K562 (cell line): ENCODE results near the gene GMDS. TPM values are rescaled to one million over a fixed set of nuclear protein-coding genes. Genes with fewer than 3 reads are reported as not detected.

Experiments used
- ATAC-seq: fragments of 200-7000 bp; cut with Tn5 transposase; 3 replicates; pipeline ENCODE4 v1.9.1; 2020; ENCODE audit warnings: moderate library complexity
- BruUV-seq: library from RNA; stranded (reverse); fragments of 400-500 nt; replicated peaks from 2 replicates; lab custom pipeline; 2021; lab: Mats Ljungman, UMichigan
- CTCF ChIA-PET: fragments of 300-600 bp; formaldehyde crosslinking; extraction: SDS; loops from one replicate; lab custom pipeline; 2021; ENCODE audit warnings: low intra/inter-chr PET ratio; lab: Yijun Ruan, JAX
- POLR2A ChIA-PET: fragments of 300-600, 350-650 bp; sonication (Branson Sonifier 250); formaldehyde crosslinking; extraction: SDS; loops from one replicate; lab custom pipeline; 2021; ENCODE audit warnings: antibody characterized with exemption, inconsistent platforms; lab: Yijun Ruan, JAX
- DNase-seq, 4 experiments: peaks; one replicate each; pipeline versions ENCODE4 v3.0.0 to v3.0.0-alpha.2; 2011 to 2018; ENCODE audit warnings: low spot score in 3 of 4, mixed read lengths in 3 of 4; ENCODE audit errors: extremely low read depth in 1 of 4
- FAIRE-seq: peaks from 2 replicates; lab custom pipeline; 2011; peaks lifted over from hg19 to GRCh38; lab: Jason Lieb, UNC
- H2AFZ ChIP-seq: 2 replicates; pipeline ENCODE4 v1.6.0; 2011; ENCODE audit warnings: low read depth, low read length, control low read depth, inconsistent platforms
- H3K27ac ChIP-seq: fragments of 200-600 bp; 3 replicates; pipeline ENCODE4 v1.8.0; 2011; ENCODE audit warnings: low read depth, mild to moderate bottlenecking, control low read depth, inconsistent platforms, low read length, moderate library complexity, mixed read lengths; ENCODE audit errors: extremely low read depth
- H3K27me3 ChIP-seq, 2 experiments: fragments of 300-600 bp in 1 of 2; 2 replicates in 1 of 2; 3 replicates in 1 of 2; pipeline versions ENCODE4 v1.6.0 to v1.8.0; 2011; ENCODE audit warnings: inconsistent platforms in 2 of 2, low read length in 2 of 2, mild to moderate bottlenecking in 1 of 2, mixed read lengths in 1 of 2, moderate library complexity in 1 of 2; ENCODE audit not compliant: control insufficient read depth in 2 of 2, insufficient read depth in 2 of 2
- H3K36me3 ChIP-seq: fragments of 300-600 bp; 3 replicates; pipeline ENCODE4 v1.8.0; 2011; ENCODE audit warnings: mild to moderate bottlenecking, low read length, inconsistent platforms; ENCODE audit not compliant: control insufficient read depth, insufficient read depth
- H3K4me1 ChIP-seq, 2 experiments: fragments of 200-600 bp in 1 of 2; replicated peaks in 1 of 2; 2 replicates in 1 of 2; 3 replicates in 1 of 2; pipeline versions ENCODE4 v1.5.1 to v1.8.0; 2011; ENCODE audit warnings: inconsistent platforms in 2 of 2, low read length in 2 of 2, mild to moderate bottlenecking in 1 of 2, mixed read lengths in 1 of 2, moderate library complexity in 1 of 2; ENCODE audit not compliant: control insufficient read depth in 2 of 2, insufficient read depth in 2 of 2
- H3K4me2 ChIP-seq: 2 replicates; pipeline ENCODE4 v1.6.1; 2011; ENCODE audit warnings: low read length, control low read depth, inconsistent platforms, mixed read lengths; ENCODE audit not compliant: insufficient read depth
- H3K4me3 ChIP-seq: fragments of 200-600 bp; sonication (generic), shearing (Covaris generic); 2 replicates; pipeline ENCODE4 v1.5.1; 2016; ENCODE audit warnings: control low read depth, inconsistent platforms
- H3K79me2 ChIP-seq: fragments of 200-600 bp; 3 replicates; pipeline ENCODE4 v1.8.0; 2011; ENCODE audit warnings: low read length, inconsistent platforms; ENCODE audit not compliant: control insufficient read depth, insufficient read depth
- H3K9ac ChIP-seq, 2 experiments: 2 replicates each; pipeline versions ENCODE4 v1.6.0 to v1.6.1; 2011; ENCODE audit warnings: low read depth in 2 of 2, low read length in 2 of 2, control low read depth in 1 of 2, inconsistent platforms in 1 of 2, mild to moderate bottlenecking in 1 of 2, mixed read lengths in 1 of 2; ENCODE audit not compliant: insufficient read depth in 1 of 2
- H3K9me1 ChIP-seq: one replicate; pipeline ENCODE4 v1.6.0; 2011; ENCODE audit warnings: inconsistent platforms, mild to moderate bottlenecking, low read length, moderate library complexity; ENCODE audit not compliant: control insufficient read depth, insufficient read depth
- H3K9me3 ChIP-seq: replicated peaks from 2 replicates; pipeline ENCODE4 v1.5.1; 2011; ENCODE audit warnings: low read depth, low read length, inconsistent platforms; ENCODE audit not compliant: control insufficient read depth, insufficient read depth
- H4K20me1 ChIP-seq: replicated peaks from 2 replicates; pipeline ENCODE4 v1.6.1; 2011; ENCODE audit warnings: low read length, inconsistent platforms, mixed read lengths; ENCODE audit not compliant: control insufficient read depth, insufficient read depth
- CBFA2T2 ChIP-seq: fragments of 450-650 bp; conservative IDR thresholded peaks from 2 replicates; pipeline ENCODE4 v1.6.1; 2017; ENCODE audit warnings: mild to moderate bottlenecking
- IRF2 ChIP-seq: sonication (generic); formaldehyde crosslinking; IDR thresholded peaks from 2 replicates; pipeline ENCODE4 v1.8.1; 2022; ENCODE audit warnings: mild to moderate bottlenecking, missing genetic modification reagents
- MED1 ChIP-seq: sonication (generic); formaldehyde crosslinking; IDR thresholded peaks from 2 replicates; pipeline ENCODE4 v1.8.1; 2023; ENCODE audit warnings: missing genetic modification reagents, borderline replicate concordance
- MTA2 ChIP-seq: fragments of 450-650 bp; IDR thresholded peaks from 2 replicates; pipeline ENCODE4 v1.6.1; 2016; ENCODE audit warnings: low read depth
- NBN ChIP-seq: fragments of 450-650 bp; IDR thresholded peaks from 2 replicates; pipeline ENCODE4 v1.6.1; 2016; ENCODE audit warnings: low read depth, mild to moderate bottlenecking
- NKRF ChIP-seq: fragments of 450-650 bp; IDR thresholded peaks from 2 replicates; pipeline ENCODE4 v1.6.1; 2016; ENCODE audit warnings: borderline replicate concordance
- POU5F1 ChIP-seq: fragments of 150-350 bp; IDR thresholded peaks from 2 replicates; pipeline ENCODE4 v1.6.1; 2014; ENCODE audit warnings: borderline replicate concordance, low read length, low read depth, mild to moderate bottlenecking; ENCODE audit not compliant: partially characterized antibody
- SAP30 ChIP-seq: fragments of 200-600 bp; sonication (generic); IDR thresholded peaks from 2 replicates; pipeline ENCODE4 v1.6.1; 2012; ENCODE audit warnings: borderline replicate concordance, low read depth, mild to moderate bottlenecking, moderate library complexity, low read length, control low read depth, inconsistent platforms; ENCODE audit not compliant: insufficient read depth, poor library complexity, severe bottlenecking
- SIN3B ChIP-seq: fragments of 450-650 bp; IDR thresholded peaks from 2 replicates; pipeline ENCODE4 v1.6.1; 2017; ENCODE audit warnings: low read depth, mild to moderate bottlenecking, moderate library complexity
- STAG1 ChIP-seq: sonication (generic); formaldehyde crosslinking; IDR thresholded peaks from 2 replicates; pipeline ENCODE4 v1.5.0; 2020; ENCODE audit warnings: missing genetic modification reagents, borderline replicate concordance
- TGIF2 ChIP-seq: sonication (generic); formaldehyde crosslinking; IDR thresholded peaks from 2 replicates; pipeline ENCODE4 v1.8.1; 2022; ENCODE audit warnings: mild to moderate bottlenecking, missing genetic modification reagents, moderate library complexity
- ZNF695 ChIP-seq: fragments of 450-650 bp; formaldehyde crosslinking; IDR thresholded peaks from 2 replicates; pipeline ENCODE4 v1.4.0; 2020; ENCODE audit warnings: mild to moderate bottlenecking, moderate library complexity
- WGBS: fragments of 100-300 bp; shearing (Covaris generic); methylation state at CpG from one replicate; pipeline ENCODE4 v1.1.6; 2016; ENCODE audit warnings: low coverage, mixed read lengths; ENCODE audit not compliant: insufficient coverage; ENCODE audit errors: missing lambda C conversion rate; 5-methylcytosine and 5-hydroxymethylcytosine counted together
- in situ Hi-C: fragments of 300-500 bp; cut with MboI; formaldehyde crosslinking; loops from 4 replicates; pipeline ENCODE4 v1.15.0; 2018; ENCODE audit warnings: inconsistent platforms, mixed read lengths
- intact Hi-C: fragments of 100-400 bp; cut with micrococcal nuclease; formaldehyde crosslinking; loops from 2 replicates; pipeline ENCODE4 v1.14.2; 2022
- polyA plus RNA-seq, 8 experiments: library from polyadenylated mRNA; depleted of rRNA in 4 of 8; stranded (reverse) in 5 of 8; unstranded in 3 of 8; fragments of >200 nt; fragmentation: Nextera tagmentation in 2 of 8; fragmentation: Illumina TruSeq in 1 of 8; extraction: Ambion mirVana in 2 of 8; extraction: Trizol in 1 of 8; gene quantifications; 2 replicates each; pipeline versions ENCODE4 v1.2.1 to v1.2.3, GENCODE V29; 2011 to 2014; ENCODE audit warnings: inconsistent platforms in 1 of 8, missing spikeins in 1 of 8
- total RNA-seq, 7 experiments: library from RNA; depleted of rRNA in 6 of 7; stranded (reverse); fragments of >200 nt in 6 of 7; fragmentation: Illumina TruSeq in 2 of 7; extraction: Trizol in 2 of 7; gene quantifications; 2 replicates each; pipeline versions ENCODE4 v1.2.1 to v1.2.3, GENCODE V29; 2011 to 2021; ENCODE audit warnings: low replicate concordance in 1 of 7
- TF ChIP-seq, protein P1 (sequence below): fragments of 150-350 bp; IDR thresholded peaks from 2 replicates; pipeline ENCODE4 v1.6.1; 2014; ENCODE audit warnings: low read depth, mild to moderate bottlenecking, low read length, borderline replicate concordance

The GMDS gene
- total and polyA plus RNA-seq, 9 of the 15 experiments (the other 6 are each of a cell fraction or from before 2014, with no cell fraction given), result 0.48 to 31.8 (median 13.4) TPM

DNA sequence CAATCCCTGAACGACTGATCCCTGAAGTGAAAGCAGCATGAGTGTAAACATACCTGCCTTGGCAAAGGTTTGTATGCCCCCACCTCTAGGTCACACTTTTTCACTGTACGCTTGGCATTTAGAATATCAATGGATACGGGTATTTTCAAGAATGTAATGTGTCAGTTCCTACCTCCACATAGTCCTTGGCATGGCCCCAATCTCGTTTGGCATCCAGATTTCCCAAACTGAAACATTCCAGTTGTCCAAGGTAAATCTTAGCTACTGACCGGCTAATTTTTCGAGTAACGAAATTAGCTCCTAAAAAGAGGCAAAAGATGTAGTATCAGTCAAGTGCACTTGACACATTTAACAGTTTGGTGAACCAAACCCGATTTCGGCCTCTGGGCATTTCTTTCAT is 315.5 kb downstream of the GMDS start:
- 20% methylated on average over 9 of the region's 9 CpGs for WGBS
- POLR2A ChIA-PET, result interaction anchor here (0.5 kb wide), 1 partner anchor 1832 kb away, joined by 3 read pairs; no protein-coding TSS in a partner anchor
- FAIRE-seq (no peak), ATAC-seq (no peak), DNase-seq (no peak)
- TF ChIP-seq SAP30 (no peak), ZNF695 (CRISPR knock-in tag) (no peak), SIN3B (no peak), NKRF (no peak), CBFA2T2 (no peak), NBN (no peak), TGIF2 (CRISPR knock-in tag) (no peak), MED1 (CRISPR knock-in tag) (no peak), MTA2 (no peak), IRF2 (CRISPR knock-in tag) (no peak), POU5F1 (no peak), STAG1 (CRISPR knock-in tag) (no peak)
- TF ChIP-seq, protein P1, sequence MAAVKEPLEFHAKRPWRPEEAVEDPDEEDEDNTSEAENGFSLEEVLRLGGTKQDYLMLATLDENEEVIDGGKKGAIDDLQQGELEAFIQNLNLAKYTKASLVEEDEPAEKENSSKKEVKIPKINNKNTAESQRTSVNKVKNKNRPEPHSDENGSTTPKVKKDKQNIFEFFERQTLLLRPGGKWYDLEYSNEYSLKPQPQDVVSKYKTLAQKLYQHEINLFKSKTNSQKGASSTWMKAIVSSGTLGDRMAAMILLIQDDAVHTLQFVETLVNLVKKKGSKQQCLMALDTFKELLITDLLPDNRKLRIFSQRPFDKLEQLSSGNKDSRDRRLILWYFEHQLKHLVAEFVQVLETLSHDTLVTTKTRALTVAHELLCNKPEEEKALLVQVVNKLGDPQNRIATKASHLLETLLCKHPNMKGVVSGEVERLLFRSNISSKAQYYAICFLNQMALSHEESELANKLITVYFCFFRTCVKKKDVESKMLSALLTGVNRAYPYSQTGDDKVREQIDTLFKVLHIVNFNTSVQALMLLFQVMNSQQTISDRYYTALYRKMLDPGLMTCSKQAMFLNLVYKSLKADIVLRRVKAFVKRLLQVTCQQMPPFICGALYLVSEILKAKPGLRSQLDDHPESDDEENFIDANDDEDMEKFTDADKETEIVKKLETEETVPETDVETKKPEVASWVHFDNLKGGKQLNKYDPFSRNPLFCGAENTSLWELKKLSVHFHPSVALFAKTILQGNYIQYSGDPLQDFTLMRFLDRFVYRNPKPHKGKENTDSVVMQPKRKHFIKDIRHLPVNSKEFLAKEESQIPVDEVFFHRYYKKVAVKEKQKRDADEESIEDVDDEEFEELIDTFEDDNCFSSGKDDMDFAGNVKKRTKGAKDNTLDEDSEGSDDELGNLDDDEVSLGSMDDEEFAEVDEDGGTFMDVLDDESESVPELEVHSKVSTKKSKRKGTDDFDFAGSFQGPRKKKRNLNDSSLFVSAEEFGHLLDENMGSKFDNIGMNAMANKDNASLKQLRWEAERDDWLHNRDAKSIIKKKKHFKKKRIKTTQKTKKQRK, result no peak
- no TSS peak for BruUV-seq
- Histone ChIP-seq H3K36me3 (no peaks in the 10 kb centered on the region), H4K20me1 (no peaks in the 10 kb centered on the region), H3K27me3 (no peaks in the 10 kb centered on the region; a peak in 1 of 5 replicates), H2AFZ (no peak overlapping the region), H3K4me2 (no peak overlapping the region), H3K27ac (no peak overlapping the region), H3K9me1 (no peaks in the 10 kb centered on the region), H3K4me1 (no peaks in the 10 kb centered on the region), H3K9ac (no peak overlapping the region), H3K9me3 (peaks cover 4% of the 10 kb centered on the region; the same call in 1 of the 2 replicates), H3K4me3 (no peak overlapping the region), H3K79me2 (no peaks in the 10 kb centered on the region)
- CTCF ChIA-PET, result no interaction called here
- in situ Hi-C loops, result no loop called here
- intact Hi-C loops, result no loop called here
